Activated CD4-positive, alpha-beta T cell treated with anti-CD3 and anti-CD28 coated beads, Interleukin-2, amount 50 U/mL, for 24 hours (primary cell): Measurements from ENCODE around the gene KPNA1.
"Not testable (repeated sequence)": the region's sequence is repeated elsewhere in the genome, so short reads cannot be mapped to it uniquely, and the experiment has no call there.

ENCODE experiments used
- DNase-seq, 2 donors: peaks; one replicate each; pipeline ENCODE4 v3.0.0-alpha.2; 2020; ENCODE audit warnings: low read depth in 1 of 2, low spot score in 1 of 2

KPNA1 gene

DNA sequence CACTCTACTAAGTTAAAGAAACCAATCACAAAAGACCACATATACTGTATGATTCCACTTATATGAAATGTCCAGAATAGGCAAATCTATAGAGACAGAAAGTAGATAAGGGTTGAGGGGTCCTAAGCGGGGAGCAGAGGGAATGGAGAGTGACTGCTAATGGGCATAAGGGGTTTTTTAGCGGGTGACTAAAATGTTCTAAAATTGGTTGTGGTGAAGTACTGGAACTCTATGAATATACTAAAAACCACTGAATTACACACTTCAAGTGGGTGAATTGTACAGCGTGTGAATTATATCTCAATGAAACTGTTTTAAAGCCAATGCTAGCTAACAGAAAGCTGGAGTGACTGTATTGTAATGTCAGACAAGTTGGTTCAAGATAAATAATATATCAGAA, 33.3 kb downstream of the KPNA1 start:
- DNase-seq, result no peak

DNA sequence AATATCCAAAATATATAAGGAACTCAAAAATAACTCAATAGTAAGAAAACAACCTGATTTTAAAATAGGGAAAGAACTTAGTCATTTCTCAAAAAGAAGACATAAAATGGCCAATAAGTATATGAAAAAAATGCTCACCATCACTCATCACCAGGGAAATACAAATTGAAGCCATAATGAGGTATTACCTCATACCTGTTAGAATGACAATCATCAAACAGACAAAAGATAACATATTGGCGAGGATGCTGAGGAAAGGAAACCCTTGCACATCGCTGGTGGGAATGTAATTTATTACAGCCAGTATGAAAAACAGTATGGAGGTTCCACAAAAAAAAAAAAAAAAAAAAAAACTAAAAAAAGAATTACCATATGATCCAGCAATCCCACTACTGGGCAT, 38.2 kb downstream of the KPNA1 start:
- no peak for DNase-seq

DNA sequence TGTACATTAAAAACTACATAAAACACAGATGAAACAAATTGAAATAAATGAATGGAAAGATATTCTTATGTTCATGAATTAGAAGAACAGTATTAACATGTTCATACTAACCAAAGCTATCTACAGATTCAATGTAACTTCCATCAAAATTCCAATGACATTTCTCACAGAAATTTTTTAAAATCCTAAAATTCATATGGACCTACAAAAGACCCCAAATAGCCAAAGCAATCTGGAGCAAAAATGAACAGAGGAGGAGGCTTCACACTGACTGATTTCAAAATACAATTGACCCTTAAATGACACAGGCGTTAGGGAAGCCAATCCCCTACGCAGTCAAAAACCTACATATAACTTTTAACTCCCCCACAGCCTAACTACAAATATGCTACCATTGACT, 39.4 kb downstream of the KPNA1 start:
- no peak for DNase-seq

DNA sequence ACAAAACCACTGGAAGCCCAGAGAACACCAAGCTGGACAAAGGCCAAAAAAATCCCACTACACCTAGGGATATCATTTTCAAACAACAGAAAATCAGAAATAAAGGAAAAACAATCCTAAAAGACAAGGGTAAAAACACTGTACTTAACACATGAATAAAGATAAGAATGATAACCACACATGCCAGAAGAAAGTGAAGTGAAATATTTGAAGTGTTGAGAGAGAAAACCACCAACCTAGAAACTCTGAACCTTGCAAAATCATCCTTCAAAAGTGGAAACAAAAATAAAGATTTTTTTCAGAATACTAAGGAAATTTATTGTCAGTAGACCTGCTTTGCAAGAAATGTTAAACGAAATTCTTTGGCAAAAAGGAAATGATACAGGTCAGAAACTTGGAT, 45.1 kb downstream of the KPNA1 start:
- no peak for DNase-seq

DNA sequence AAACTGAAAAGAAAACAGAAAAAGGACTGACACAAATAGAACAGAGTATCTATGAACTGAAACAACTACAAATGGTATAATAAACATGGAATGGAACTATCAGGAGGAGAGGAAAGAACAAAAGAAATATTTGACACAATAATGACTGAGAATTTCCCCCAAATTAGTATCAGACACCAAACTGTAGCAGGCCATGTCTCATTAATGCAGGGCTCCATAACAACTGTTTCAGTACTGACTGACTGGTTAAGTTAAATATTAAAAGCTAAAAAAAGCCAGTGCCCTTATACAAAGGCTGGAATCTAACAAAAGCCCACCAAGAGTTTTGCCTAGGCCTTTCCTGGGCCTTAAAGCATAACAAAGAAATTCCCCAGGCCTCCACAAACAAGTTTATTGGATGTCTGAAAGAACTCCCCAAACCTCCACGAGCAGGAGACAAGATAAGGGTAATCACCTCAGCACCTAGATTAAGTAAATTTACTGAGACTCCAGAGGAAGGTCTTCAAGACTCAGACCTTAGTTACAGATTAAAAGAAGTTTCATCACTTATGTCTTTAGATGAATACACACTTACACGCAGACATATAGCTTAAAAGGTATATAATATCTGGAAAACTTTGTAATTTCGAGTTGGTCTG, 45.7 kb downstream of the KPNA1 start:
- DNase-seq, result no peak

DNA sequence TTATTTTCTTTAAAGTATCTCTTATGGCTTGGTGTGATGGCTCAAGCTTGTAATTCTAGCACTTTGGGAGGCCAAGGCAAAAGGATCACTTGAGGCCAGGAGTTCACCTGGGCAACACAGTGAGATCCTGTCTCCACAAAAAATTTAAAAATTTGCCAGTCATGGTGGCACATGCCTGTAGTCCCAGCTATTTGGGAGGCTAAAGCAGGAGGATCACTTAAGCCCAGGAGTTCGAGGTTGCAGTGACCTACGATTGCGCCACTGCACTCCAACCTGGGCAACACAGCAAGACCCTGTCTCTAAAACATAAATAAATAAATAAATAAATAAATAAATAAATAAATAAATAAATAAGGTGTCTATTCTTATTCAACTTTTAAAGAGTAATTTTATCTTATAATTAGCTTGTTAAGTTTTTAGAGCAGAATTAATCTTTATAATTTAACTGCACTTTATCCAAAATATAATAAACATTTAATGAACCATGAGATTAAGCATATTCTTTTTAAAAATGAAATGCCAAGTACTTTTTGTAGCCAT, 48.0 kb downstream of the KPNA1 start:
- DNase-seq, result no peak

DNA sequence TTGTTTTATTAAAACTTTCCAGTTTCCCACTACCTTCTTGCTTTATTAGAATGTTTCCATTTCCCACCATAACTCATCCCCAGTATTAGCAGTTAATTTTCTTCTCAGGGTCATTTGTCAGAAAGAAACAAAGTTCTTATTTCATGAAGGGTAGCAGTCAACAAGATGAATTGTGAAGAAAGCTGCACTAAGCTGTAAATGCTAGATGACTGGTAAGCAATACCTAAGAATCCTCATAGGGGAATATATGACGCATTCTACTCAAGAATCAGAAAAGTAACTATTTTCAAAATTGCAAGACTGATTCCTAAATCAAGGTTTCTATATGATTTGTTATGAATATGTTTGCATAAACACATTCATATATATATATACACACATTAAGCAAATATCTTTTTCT, 50.1 kb downstream of the KPNA1 start:
- no peak for DNase-seq

DNA sequence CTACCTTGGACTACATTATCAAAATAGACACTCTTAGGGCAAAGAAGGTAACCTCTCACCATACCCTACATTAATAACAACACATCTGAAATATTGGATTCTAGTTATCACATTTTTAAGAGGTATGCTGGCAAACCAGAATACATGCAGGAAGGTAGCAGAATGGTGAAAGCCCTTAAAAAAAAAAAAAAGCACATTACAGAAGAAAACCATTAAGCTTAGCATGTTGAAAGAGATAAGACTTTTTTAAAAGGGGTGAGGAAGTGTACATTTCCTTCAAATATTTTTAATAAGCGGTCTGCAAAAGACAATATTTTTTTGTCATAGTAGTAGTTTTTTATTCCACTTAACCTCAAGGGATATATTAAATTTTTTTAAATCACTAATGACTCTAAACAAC, 52.3 kb downstream of the KPNA1 start:
- DNase-seq, result no peak

DNA sequence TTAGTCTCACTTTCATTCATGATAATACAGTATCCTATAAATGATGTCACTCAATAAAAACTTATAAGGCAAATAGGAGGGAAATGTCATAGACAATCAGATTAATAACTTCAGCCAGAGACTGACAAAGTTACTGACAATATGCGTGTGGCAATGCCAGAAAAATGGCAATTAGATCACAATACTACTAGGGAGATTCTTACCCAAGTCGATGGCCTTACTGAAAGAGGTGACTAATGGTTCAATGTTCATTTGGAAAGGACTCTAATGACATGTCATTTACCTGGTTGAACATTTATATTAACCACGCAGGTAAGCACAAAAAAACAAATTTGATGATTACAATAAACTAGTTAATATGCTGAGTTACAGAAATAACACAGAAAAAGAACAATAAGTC, 52.9 kb downstream of the KPNA1 start:
- DNase-seq, result no peak

DNA sequence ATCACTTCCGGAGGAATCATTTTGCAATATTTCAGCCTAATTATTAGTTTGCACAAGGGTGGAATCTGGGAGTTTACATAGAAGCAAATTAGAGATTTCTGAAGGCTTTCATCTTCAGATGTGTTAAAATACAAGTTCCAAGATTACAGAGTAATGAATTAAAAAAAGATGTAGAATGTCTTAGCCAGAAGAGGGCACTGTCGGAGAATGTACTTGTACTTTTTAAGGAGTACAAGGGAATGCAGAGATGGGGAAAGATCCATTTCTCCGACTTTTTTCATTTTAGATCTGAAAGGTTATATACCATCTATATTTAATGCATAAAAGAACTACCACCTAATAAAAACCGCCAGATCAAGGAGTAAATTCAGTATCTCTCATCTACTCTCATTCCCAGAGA, 55.7 kb downstream of the KPNA1 start:
- DNase-seq, result no peak

DNA sequence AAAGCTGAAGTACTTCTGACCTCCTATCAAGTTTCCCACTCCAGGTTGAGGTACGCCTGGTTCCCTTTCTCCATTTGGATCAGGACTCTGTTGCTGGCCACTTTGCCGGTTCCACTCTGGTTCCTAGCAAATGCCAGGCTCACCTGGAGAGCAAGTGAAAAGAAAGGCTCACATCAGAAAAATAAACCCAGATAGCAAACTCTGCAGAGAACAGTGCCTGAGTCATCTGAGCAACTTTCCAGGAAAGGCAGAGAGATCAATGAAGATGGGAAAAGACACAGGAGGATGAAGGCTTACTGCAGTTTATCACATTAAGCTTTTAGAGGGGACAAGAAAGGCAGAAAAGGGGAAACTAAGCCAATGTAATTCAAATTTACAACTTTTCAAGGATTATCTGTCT, 57.0 kb downstream of the KPNA1 start:
- no peak for DNase-seq

DNA sequence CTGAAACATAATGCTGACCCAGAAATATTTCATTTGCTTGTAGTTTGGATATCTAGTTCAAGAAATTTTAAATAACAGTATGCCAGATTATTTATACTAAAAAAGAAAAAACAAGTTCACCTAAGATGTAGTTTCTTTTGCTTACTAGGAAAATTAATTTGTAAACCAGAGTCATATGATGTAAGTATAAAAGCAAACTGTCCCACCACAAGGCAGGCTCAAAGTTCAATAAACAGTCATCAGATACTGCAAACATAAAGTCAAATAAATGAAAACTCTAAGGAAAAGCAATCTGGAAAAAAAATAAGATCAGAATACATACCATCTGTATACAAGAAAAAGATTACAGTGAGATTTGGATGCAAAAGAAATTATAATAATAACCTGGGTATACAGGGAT, 58.7 kb downstream of the KPNA1 start:
- no peak for DNase-seq

DNA sequence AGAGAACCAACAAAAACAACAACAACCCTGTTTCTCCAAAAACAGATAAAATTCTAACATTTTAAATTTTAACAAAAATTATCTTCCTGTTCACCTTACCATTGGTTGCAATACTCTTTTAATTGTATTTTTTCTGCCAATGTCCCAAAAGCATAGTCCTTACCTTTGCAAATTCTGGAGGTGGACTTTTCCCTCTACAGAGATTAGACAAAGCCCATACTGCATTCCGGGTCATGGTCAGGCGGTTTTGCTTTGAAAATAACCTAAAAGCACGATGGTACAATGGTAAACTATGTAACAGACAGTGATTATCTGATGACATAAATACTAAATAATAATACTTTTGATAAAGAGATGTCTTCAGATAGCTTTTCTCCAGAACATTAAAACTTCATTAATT, 63.4 kb downstream of the KPNA1 start:
- DNase-seq, result no peak

DNA sequence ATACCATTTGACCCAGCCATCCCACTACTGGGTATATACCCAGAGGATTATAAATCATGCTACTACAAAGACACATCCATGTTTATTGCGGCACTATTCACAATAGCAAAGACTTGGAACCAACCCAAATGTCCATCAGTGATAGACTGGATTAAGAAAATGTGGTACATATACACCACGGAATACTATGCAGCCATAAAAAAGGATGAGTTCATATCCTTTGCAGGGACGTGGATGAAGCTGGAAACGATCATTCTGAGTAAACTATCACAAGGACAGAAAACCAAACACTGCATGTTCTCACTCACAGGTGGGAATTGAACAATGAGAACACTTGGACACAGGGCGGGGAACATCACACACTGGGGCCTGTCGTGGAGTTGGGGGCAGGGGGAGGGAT, 66.5 kb downstream of the KPNA1 start:
- not testable (repeated sequence) for DNase-seq

DNA sequence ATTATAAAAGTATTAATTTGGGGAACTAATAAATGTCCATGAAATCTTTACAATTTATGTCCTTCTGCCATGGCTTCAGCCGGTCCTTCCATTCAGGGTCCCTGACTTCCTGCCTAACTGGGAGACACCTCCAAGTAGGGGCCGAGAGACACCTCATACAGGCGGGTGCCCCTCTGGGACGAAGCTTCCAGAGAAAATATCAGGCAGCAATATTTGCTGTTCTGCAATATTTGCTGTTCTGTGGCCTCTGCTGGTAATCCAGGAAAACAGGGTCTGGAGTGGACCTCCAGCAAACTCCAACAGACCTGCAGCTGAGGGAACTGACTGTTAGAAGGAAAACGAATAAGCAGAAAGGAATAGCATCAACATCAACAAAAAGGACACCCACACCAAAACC, 70.2 kb downstream of the KPNA1 start:
- DNase-seq, result not testable (repeated sequence)

DNA sequence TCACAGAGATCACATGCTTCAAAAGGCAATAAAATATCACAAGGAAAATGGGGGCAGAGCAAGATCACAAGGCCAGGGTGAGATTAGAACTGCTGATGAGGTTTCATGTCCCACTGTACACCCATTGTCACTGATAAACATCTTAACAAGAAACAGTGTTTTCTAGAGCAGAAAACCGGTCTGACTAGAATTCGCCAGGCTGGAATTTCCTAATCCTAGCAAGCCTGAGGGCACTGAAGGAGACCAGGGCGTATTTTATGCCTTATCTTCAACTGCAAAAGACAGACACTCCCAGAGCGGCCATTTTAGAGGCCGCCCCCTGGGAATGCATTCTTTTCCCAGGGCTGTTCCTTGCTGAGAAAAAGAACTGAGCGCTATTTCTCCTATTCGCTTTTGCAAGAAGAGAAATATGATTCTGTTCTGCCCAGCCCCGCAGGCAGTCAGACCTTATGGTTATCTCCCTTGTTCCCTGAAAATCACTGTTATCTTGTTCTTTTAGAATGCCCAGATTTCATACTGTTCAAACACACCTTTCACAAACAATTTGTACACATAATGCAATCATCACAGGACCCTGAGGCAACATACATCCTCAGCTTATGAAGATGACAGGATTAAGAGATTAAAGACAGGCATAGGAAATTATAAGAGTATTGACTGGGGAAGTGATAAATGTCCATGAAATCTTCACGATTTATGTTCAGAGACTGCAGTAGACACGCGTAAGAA, 70.8 kb downstream of the KPNA1 start:
- DNase-seq, result not testable (repeated sequence)

DNA sequence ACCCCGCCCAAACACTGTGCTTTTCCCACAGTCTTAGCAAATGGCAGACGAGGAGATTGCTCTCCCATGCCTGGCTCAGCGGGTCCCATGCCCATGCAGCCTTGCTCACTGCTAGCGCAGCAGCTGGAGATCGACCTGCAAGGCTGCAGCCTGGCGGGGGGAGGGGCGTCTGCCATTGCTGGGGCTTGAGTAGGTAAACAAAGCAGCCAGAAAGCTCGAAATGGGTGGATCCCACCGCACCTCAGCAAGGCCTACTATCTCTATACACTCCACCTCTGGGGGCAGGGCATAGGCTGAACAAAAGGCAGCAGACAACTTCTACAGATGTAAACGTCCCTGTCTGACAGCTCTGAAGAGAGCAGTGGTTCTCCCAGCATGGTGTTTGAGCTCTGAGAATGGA, 71.6 kb downstream of the KPNA1 start:
- DNase-seq, result no peak

DNA sequence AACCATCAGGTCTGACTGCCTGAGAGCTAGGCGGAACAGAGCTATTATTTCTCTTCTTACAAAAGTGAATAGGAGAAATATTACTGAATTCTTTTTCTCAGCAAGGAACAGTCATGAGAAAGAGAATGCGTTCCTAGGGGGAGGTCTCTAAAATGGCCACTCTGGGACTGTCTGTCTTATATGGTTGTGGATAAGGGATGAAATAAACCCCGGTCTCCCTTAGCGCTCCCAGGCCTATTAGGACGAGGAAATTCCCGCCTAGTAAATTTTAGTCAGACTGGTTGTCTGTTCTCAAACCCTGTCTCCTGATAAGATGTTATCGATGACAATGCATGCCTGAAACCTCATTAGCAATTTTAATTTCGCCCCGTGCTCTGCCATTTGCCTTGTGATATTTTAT, 78.8 kb downstream of the KPNA1 start:
- no peak for DNase-seq

DNA sequence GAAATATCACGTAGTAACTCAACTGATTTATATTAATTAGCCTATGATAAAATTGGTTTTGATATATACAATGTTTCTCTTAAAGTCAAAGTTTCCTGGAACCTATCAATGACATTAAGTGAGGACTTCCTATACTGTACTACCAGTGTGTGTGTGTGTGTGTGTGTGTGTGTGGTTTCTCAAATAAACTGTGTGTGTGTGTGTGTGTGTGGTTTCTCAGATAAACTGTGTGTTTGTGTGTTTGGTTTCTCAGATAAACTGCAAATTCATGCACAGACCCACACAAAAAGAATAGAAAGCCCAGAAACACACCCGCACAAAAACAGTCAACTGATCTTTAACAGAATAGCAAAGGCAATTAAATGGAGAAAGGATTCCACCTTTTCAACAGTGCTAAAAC, 84.4 kb downstream of the KPNA1 start:
- no peak for DNase-seq

DNA sequence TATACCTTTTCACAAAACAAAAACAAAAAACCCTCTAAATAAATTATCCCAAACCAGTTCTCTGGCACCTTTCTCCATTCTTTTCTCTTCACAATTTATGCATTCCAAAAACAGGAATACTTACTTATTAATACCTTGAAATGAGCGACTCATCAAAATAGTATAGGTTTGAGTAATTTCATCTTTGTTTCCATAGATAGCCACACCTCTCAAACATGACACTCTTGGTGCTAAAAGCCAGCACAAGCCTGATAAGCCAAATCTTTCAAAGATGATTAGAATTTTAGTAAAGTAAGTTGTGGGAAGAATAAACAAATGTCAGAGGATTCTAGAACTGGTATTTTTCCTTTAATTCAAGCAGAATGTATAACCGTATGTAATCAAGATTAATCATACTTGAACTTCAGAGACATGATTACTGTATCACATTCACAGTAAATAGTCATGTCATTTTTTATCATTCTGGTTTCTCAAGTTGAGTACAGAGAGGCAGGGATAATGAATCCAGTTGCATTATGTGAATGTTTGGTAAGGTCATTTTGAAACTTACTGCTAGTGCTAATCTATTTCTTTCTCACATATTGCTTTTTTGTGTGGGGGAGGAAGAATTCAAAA, 86.8 kb downstream of the KPNA1 start:
- no peak for DNase-seq

DNA sequence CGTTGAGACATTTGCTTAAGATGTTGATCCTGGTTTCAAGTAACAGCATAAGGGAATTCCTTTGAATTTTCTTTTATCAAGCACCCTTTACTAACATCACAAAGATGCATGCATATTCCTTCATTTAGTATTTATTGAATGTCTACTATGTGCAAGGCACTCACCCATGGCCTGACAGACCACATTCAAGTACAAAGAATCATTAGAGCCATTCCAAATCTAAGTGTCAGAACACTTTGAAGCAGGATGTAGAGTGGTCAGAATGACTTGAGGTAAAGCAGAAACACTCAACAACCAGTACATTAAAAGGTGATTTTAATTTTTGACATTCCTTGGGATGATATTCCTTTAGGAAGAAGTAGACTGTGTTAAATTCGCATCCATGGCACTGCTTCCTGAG, 92.9 kb downstream of the KPNA1 start:
- no peak for DNase-seq

DNA sequence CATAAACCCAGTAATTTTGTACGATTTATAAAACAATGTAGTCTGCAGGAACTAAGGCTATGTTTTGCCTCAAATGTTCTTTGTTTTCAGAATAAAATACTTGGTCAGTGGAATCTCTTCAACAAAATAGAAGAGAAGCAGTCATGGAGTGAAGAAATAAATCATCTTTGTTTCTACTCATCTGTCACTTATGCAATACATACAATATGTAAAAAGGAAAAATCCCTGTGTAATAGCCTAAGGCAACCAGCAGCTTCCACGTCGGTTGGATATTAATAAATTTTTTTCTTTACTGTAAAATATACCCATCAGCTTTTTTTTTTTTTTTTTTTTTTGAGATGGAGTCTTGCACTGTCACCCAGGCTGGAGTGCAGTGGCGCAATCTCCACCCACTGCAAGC, 93.6 kb downstream of the KPNA1 start:
- DNase-seq, result no peak

DNA sequence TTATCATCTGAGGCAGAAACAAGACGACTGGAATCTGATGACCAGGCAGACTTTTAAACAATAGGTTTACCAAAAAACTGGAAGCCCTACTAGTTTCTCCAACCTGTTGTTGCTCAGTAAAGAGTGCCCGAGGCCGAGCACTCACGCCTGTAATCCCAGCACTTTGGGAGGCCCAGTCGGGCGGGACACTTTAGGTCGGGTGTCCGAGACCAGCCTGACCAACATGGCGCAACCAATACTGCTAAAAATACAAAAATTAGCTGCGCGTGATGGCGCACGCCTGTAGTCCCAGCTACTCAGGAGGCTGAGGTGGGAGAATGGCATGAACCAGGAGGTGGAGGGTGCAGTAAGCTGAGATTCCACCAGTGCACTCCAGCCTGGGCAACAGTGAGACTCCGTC, 97.8 kb downstream of the KPNA1 start:
- DNase-seq, result no peak
